Measurements from ENCODE around the gene SMAD7. TPM values are rescaled to one million over a fixed set of nuclear protein-coding genes. Genes with fewer than 3 reads are reported as not detected.

The SMAD7 gene
- total RNA-seq, 4 donors from 2014 or later, result 19.6 to 23.9 (median 20.7) TPM

DNA sequence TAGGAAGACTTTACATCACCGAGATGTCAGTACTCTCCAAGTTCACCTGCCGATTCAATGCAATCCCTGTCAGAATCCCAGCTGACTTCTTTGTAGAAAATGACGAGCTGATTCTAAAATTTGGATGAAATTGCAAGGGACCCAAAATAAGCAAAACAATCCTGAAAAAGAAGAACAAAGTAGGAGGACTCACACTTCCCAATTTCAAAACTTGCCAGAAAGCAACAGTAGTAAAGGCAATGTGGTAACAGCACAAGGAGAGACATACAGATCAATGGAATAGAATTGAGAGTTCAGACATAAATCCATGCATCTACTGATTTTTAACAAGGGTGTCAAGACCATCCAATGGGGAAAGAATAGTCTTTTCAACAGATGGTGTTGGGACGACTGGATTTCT is 52.2 kb downstream of the SMAD7 start:
- peak in 1 of 2 donors; percentile 3 for DNase-seq (ENCODE audit: low spot score in 2 of 2)
- TF ChIP-seq, protein P1, sequence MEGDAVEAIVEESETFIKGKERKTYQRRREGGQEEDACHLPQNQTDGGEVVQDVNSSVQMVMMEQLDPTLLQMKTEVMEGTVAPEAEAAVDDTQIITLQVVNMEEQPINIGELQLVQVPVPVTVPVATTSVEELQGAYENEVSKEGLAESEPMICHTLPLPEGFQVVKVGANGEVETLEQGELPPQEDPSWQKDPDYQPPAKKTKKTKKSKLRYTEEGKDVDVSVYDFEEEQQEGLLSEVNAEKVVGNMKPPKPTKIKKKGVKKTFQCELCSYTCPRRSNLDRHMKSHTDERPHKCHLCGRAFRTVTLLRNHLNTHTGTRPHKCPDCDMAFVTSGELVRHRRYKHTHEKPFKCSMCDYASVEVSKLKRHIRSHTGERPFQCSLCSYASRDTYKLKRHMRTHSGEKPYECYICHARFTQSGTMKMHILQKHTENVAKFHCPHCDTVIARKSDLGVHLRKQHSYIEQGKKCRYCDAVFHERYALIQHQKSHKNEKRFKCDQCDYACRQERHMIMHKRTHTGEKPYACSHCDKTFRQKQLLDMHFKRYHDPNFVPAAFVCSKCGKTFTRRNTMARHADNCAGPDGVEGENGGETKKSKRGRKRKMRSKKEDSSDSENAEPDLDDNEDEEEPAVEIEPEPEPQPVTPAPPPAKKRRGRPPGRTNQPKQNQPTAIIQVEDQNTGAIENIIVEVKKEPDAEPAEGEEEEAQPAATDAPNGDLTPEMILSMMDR (IDR thresholded peaks at IDR 0.05), result no peak
- TF ChIP-seq POLR2A (IDR thresholded peaks at IDR 0.05), result no peak
- no peak overlapping the region for H3K4me3 ChIP-seq (ENCODE audit: low read depth, poor library complexity, severe bottlenecking)
- 84 to 85% methylated on average over 4 of the region's 4 CpGs for WGBS, 2 donors
- intact Hi-C loops (cut with DNase I; ENCODE audit: low total_unique reads), result no loop called here

DNA sequence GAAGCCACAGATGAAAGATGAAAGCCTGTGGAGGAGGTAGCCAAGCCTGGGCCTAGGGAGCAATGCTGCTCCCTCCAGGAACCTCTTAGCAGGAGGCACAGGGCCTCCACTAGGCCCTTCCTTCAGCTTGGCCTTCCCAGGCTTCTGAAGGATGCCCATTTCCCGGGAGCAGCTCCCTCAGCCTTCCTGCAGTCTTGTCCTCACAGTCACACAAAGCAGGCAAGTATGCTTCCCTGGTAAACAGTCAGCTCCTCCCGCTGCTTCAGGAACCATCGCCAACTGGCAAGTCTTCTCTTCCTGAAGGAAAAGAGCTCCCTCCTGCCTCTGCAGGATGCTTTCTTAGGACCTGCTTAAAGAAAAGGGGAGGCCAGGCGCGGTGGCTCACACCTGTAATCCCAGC is 53.2 kb downstream of the SMAD7 start:
- 66 to 75% methylated on average over 5 of the region's 5 CpGs for WGBS, 2 donors
- intact Hi-C loops (cut with DNase I; ENCODE audit: low total_unique reads), result no loop called here
- DNase-seq (ENCODE audit: low spot score in 2 of 2), result peak in 1 of 2 donors; percentile 78
- no peak overlapping the region for H3K4me3 ChIP-seq (ENCODE audit: low read depth, poor library complexity, severe bottlenecking)
- TF ChIP-seq POLR2A (IDR thresholded peaks at IDR 0.05), result no peak
- TF ChIP-seq, protein P1 (IDR thresholded peaks at IDR 0.05), result no peak

DNA sequence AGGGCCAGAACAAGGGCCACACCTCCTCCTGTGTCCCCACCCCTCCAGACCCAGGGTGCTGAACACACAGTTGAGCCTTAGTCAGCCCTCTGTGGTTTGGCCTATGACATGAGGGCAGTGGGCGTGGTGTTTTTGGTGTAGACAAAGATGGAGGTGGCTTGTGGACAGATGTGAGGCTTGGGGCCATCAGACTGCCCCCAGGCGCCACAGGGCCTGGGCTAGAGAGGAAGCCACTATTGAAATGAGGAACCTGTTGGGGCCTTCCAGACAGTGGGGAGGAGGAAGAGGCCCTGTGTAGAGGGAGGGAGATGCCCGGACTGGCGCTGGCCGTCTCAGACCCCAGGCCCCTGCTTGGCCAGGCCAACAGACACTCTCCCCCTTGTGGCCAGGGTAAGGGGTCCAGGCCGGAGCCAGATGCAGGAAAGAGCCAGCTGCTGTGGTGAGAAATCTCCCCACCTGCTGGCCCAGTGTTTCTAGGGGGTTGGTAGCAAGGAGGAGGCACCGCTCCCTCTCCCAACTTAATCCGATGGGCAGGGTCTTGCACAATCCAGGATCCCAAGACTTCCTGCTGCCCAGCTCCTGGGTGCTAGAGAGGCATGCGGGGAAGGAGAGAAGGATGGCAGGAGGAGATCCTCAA is 53.8 kb downstream of the SMAD7 start:
- TF ChIP-seq, protein P1 (IDR thresholded peaks at IDR 0.05), result no peak
- no peak for TF ChIP-seq POLR2A (IDR thresholded peaks at IDR 0.05)
- intact Hi-C loops (cut with DNase I; ENCODE audit: low total_unique reads), result no loop called here
- no peak overlapping the region for H3K4me3 ChIP-seq (ENCODE audit: low read depth, poor library complexity, severe bottlenecking)
- DNase-seq (ENCODE audit: low spot score in 2 of 2), result peak; percentile 58 to 88
- 80 to 89% methylated on average over 9 of the region's 9 CpGs for WGBS, 2 donors

DNA sequence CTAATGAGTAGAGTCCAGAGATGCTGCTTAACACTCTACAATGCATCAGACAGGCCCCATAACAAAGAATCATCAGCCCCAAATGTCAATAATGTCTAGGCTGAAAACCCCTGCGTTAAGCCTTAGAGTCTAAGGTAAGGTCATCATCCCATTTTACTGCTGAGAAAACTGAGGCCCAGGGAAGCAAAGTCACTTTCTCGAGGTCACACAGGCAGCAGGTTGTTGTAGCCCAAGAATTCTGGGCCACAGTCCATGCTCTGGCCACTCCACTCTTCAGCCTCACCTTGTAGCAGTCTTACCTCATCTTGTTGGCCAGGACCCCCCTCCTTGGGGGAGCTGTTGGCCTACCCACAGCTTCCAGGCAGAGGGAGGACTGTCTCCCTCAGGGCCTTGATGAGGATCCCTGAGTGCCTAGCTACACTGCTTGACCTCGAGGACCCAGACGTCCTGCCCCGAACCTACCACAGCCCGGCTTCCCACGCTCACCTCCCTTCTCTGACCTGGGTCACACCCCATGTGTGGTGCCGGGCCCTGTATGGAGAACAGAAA is 54.4 kb downstream of the SMAD7 start:
- DNase-seq (ENCODE audit: low spot score in 2 of 2), result no peak
- TF ChIP-seq, protein P1 (IDR thresholded peaks at IDR 0.05), result no peak
- TF ChIP-seq POLR2A (IDR thresholded peaks at IDR 0.05), result no peak
- WGBS, 2 donors, result 83 to 86% methylated on average over 8 of the region's 8 CpGs
- H3K4me3 ChIP-seq (ENCODE audit: low read depth, poor library complexity, severe bottlenecking), result no peak overlapping the region
- intact Hi-C loops (cut with DNase I; ENCODE audit: low total_unique reads), result no loop called here

DNA sequence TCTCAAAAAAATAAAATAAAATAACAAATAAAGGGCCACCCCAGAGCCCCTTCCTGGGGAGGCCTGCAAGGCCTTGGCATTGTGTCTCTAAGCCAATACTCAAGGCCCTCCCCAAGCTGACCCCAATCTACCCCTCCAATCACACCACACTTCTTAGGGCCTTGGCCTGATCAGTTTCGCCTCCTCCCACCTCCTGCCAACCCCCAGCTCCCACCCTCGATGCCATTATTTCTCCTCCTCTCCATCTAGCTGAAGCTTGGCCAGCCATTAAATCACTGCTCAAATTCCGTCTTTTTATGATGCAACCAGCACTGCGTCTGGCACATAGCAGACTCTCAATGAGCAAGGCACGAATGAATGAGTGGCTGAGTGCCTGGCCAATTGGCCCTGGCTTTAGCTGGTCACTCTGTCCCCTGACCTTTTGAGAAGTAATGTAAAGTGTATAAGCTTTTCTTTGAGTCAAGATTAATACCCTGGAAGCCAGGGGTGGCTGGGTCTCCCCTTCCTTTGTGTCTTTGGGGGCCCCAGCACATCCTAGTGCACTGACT is 55.9 kb downstream of the SMAD7 start:
- WGBS, 2 donors, result 74 to 77% methylated on average over 5 of the region's 5 CpGs

More for the DNA sequence above, 55.9 kb downstream of the SMAD7 start:
- intact Hi-C loops (cut with DNase I; ENCODE audit: low total_unique reads), result no loop called here
- TF ChIP-seq, protein P1 (IDR thresholded peaks at IDR 0.05), result no peak
- no peak for TF ChIP-seq POLR2A (IDR thresholded peaks at IDR 0.05)
- H3K4me3 ChIP-seq (ENCODE audit: low read depth, poor library complexity, severe bottlenecking), result no peak overlapping the region
- DNase-seq (ENCODE audit: low spot score in 2 of 2), result no peak

Data from lower leg skin (tissue), 4 donors.